Measurements from ENCODE around the gene NAB2. TPM values are rescaled to one million over a fixed set of nuclear protein-coding genes. Genes with fewer than 3 reads are reported as not detected.

NAB2 gene
- total RNA-seq, 1 donor from 2014 or later: 22.1 TPM

- Mint-ChIP-seq H3K36me3 (ENCODE audit: low read depth) (no peaks in the 10 kb centered on the region), H3K9me3 (peaks cover 2% of the 10 kb centered on the region), H3K4me3 (no peak overlapping the region), H3K27me3 (no peaks in the 10 kb centered on the region), H3K27ac (no peak overlapping the region), H3K4me1 (peaks cover 5% of the 10 kb centered on the region)
- ChIA-PET POLR2A (interaction anchor here (1.0 to 1.4 kb wide), 3 partner anchors 12 to 328 kb away, joined by 3 to 11 read pairs (median 3); partner anchors contain the start of gene STAT6), CTCF (interaction anchor here (0.6 to 2.8 kb wide), 27 partner anchors 9 to 359 kb away, joined by 3 to 20 read pairs (median 5); partner anchors contain the start of gene STAT6)
- intact Hi-C loops (cut with micrococcal nuclease): loop anchor here (1.0 to 10.0 kb wide), 4 partner anchors 49 to 330 kb away; partner anchors contain the start of genes GLI1 and INHBE
- DNase-seq (peak; percentile 31), ATAC-seq (ENCODE audit: low read depth) (peak; percentile 72)
- TF ChIP-seq CTCF (IDR thresholded peaks at IDR 0.05): no peak
These were observed 35.5 kb downstream of the NAB2 start for GRCh38 chr12:57124261-57124877.

- Mint-ChIP-seq H3K36me3 (ENCODE audit: low read depth) (no peaks in the 10 kb centered on the region), H3K4me3 (no peak overlapping the region)
- CTCF ChIA-PET: interaction anchor here (0.6 to 2.0 kb wide), 7 partner anchors 14 to 117 kb away, joined by 3 to 9 read pairs (median 4); no protein-coding TSS in a partner anchor
These were observed 37.1 kb downstream of the NAB2 start for GRCh38 chr12:57126061-57126460.

GRCh38 chr12:57126561-57126960 is 37.6 kb downstream of the NAB2 start:
- no peaks in the 10 kb centered on the region for H3K36me3 Mint-ChIP-seq (ENCODE audit: low read depth)
- intact Hi-C loops (cut with micrococcal nuclease): loop anchor here (1.0 to 10.0 kb wide), 2 partner anchors 14 to 328 kb away; partner anchors contain the start of genes GLI1 and INHBE
- peaks cover 2% of the 10 kb centered on the region for H3K27me3 Mint-ChIP-seq
- H3K4me1 Mint-ChIP-seq: peaks cover 13% of the 10 kb centered on the region
- H3K9me3 Mint-ChIP-seq: peaks cover 2% of the 10 kb centered on the region
- H3K4me3 Mint-ChIP-seq: no peak overlapping the region
- DNase-seq (no peak), ATAC-seq (ENCODE audit: low read depth) (no peak)
- no peak overlapping the region for H3K27ac Mint-ChIP-seq
- ChIA-PET POLR2A (interaction anchor here (0.5 to 2.5 kb wide), 3 partner anchors 15 to 57 kb away, joined by 3 to 46 read pairs (median 3); partner anchors contain the start of gene STAT6), CTCF (interaction anchor here (0.8 to 2.0 kb wide), 8 partner anchors 47 to 116 kb away, joined by 3 to 9 read pairs (median 4); partner anchors contain the start of gene SHMT2)
- TF ChIP-seq CTCF (IDR thresholded peaks at IDR 0.05): no peak

More at GRCh38 chr12:57126061-57126460, 37.1 kb downstream of the NAB2 start:
- peaks cover 2% of the 10 kb centered on the region for H3K27me3 Mint-ChIP-seq
- DNase-seq (no peak), ATAC-seq (ENCODE audit: low read depth) (no peak)
- POLR2A ChIA-PET: interaction anchor here (0.5 to 1.1 kb wide), 3 partner anchors 38 to 57 kb away, joined by 3 read pairs; partner anchors contain the start of gene NEMP1
- peaks cover 2% of the 10 kb centered on the region for H3K9me3 Mint-ChIP-seq
- no peak for TF ChIP-seq CTCF (IDR thresholded peaks at IDR 0.05)
- peaks cover 10% of the 10 kb centered on the region for H3K4me1 Mint-ChIP-seq
- intact Hi-C loops (cut with micrococcal nuclease): loop anchor here (1.0 to 10.0 kb wide), 2 partner anchors 14 to 329 kb away; partner anchors contain the start of genes GLI1 and INHBE
- no peak overlapping the region for H3K27ac Mint-ChIP-seq

GRCh38 chr12:57127101-57127725 is 38.3 kb downstream of the NAB2 start:
- H3K9me3 Mint-ChIP-seq: peaks cover 2% of the 10 kb centered on the region

More at GRCh38 chr12:57127101-57127725, 38.3 kb downstream of the NAB2 start:
- CTCF ChIA-PET: interaction anchor here (0.8 to 2.0 kb wide), 10 partner anchors 10 to 116 kb away, joined by 3 to 6 read pairs (median 4); partner anchors contain the start of gene SHMT2
- intact Hi-C loops (cut with micrococcal nuclease): loop anchor here (10.0 kb wide), 1 partner anchor 328 kb away; the partner anchor contains the start of genes GLI1 and INHBE
- peak overlapping the region; percentile 87 for H3K4me3 Mint-ChIP-seq
- no peak overlapping the region for H3K27ac Mint-ChIP-seq
- peaks cover 13% of the 10 kb centered on the region for H3K4me1 Mint-ChIP-seq
- peak; percentile 39 for ATAC-seq (ENCODE audit: low read depth)
- DNase-seq: peak; percentile 41
- POLR2A ChIA-PET: interaction anchor here (0.6 to 2.5 kb wide), 10 partner anchors 16 to 370 kb away, joined by 3 to 46 read pairs (median 6); partner anchors contain the start of gene STAT6
- no peaks in the 10 kb centered on the region for H3K36me3 Mint-ChIP-seq (ENCODE audit: low read depth)
- H3K27me3 Mint-ChIP-seq: peaks cover 2% of the 10 kb centered on the region
- TF ChIP-seq CTCF (IDR thresholded peaks at IDR 0.05): no peak

Measured in activated B cell treated with CpG ODN at 0.5 μM for 24 hours (primary cell).